Mesendoderm (in vitro differentiated cells): ENCODE data around the gene TBC1D17.
A peak's percentile ranks its signal among the peaks of the same experiment; 100 is the strongest.
"Not testable (repeated sequence)": the region's sequence is repeated elsewhere in the genome, so short reads cannot be mapped to it uniquely, and the experiment has no call there.

ENCODE experiments used
- DNase-seq: peaks from one replicate; pipeline ENCODE4 v3.0.0; 2013
- H2AK5ac ChIP-seq: 2 replicates; pipeline ENCODE4 v1.6.1; 2013; ENCODE audit warnings: low read length, inconsistent platforms
- H2BK120ac ChIP-seq: 2 replicates; pipeline ENCODE4 v1.6.1; 2013; ENCODE audit warnings: low read depth, mild to moderate bottlenecking, low read length, moderate library complexity, mixed read lengths
- H2BK15ac ChIP-seq: replicated peaks from 2 replicates; pipeline ENCODE4 v1.6.1; 2013; ENCODE audit warnings: low read depth, mild to moderate bottlenecking, moderate library complexity
- H2BK5ac ChIP-seq: 2 replicates; pipeline ENCODE4 v1.6.1; 2013; ENCODE audit warnings: low read length, inconsistent platforms
- H3K18ac ChIP-seq: 2 replicates; pipeline ENCODE4 v1.6.1; 2013; ENCODE audit warnings: mild to moderate bottlenecking, low read length, mixed read lengths
- H3K23ac ChIP-seq: one replicate; pipeline ENCODE4 v1.6.1; 2013; ENCODE audit warnings: low read length
- H3K27ac ChIP-seq: 2 replicates; pipeline ENCODE4 v1.5.1; 2013; ENCODE audit warnings: low read depth, mild to moderate bottlenecking, inconsistent platforms, low read length, moderate library complexity
- H3K27me3 ChIP-seq: 2 replicates; pipeline ENCODE4 v1.6.1; 2013; ENCODE audit warnings: low read length, control low read depth, mild to moderate bottlenecking, inconsistent platforms; ENCODE audit not compliant: insufficient read depth, poor library complexity
- H3K36me3 ChIP-seq: 2 replicates; pipeline ENCODE4 v1.6.1; 2013; ENCODE audit warnings: low read length, inconsistent platforms; ENCODE audit not compliant: control insufficient read depth, insufficient read depth
- H3K4ac ChIP-seq: one replicate; pipeline ENCODE4 v1.6.1; 2013; ENCODE audit warnings: low read depth, mild to moderate bottlenecking, low read length, moderate library complexity
- H3K4me1 ChIP-seq: 2 replicates; pipeline ENCODE4 v1.6.1; 2013; ENCODE audit warnings: low read depth, low read length, inconsistent platforms; ENCODE audit not compliant: control insufficient read depth
- H3K4me2 ChIP-seq: 2 replicates; pipeline ENCODE4 v1.6.1; 2013; ENCODE audit warnings: low read length
- H3K4me3 ChIP-seq: 2 replicates; pipeline ENCODE4 v1.5.1; 2013; ENCODE audit warnings: mild to moderate bottlenecking, low read length
- H3K56ac ChIP-seq: one replicate; pipeline ENCODE4 v1.6.1; 2013; ENCODE audit warnings: low read length
- H3K79me1 ChIP-seq: 2 replicates; pipeline ENCODE4 v1.6.1; 2013; ENCODE audit warnings: low read length, inconsistent platforms
- H3K79me2 ChIP-seq: 2 replicates; pipeline ENCODE4 v1.6.1; 2013; ENCODE audit warnings: mild to moderate bottlenecking, low read length; ENCODE audit not compliant: control insufficient read depth, insufficient read depth
- H3K9ac ChIP-seq: 2 replicates; pipeline ENCODE4 v1.6.1; 2013; ENCODE audit warnings: low read length, inconsistent platforms
- H4K5ac ChIP-seq: one replicate; pipeline ENCODE4 v1.6.1; 2013; ENCODE audit warnings: low read length
- H4K8ac ChIP-seq: one replicate; pipeline ENCODE4 v1.6.1; 2013; ENCODE audit warnings: low read depth, mild to moderate bottlenecking, control low read depth, low read length, moderate library complexity
- WGBS: extraction: QIAGEN DNeasy Blood & Tissue Kit; methylation state at CpG from one replicate; pipeline ENCODE4 v1.1.7; 2013; ENCODE audit warnings: low lambda C conversion rate, missing lambda C conversion rate; ENCODE audit not compliant: insufficient coverage; ENCODE audit errors: extremely low coverage; 5-methylcytosine and 5-hydroxymethylcytosine counted together

The TBC1D17 gene

DNA sequence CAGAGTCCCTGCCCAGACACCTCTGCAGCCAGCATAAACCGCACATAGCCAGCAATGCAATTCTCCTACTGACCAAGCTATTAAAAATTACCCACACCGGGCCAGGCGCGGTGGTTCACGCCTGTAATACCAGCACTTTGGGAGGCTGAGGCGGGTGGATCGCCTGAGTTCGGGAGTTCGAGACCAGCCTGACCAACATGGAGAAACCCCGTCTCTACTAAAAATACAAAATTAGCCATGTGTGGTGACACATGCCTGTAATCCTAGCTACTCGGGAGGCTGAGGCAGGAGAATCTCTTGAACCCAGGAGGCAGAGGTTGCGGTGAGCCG lies 47.3 kb downstream of the TBC1D17 start:
- H4K8ac ChIP-seq, DNase-seq, H3K18ac ChIP-seq, H2BK5ac ChIP-seq, H3K4ac ChIP-seq, H2AK5ac ChIP-seq, H3K4me2 ChIP-seq, H2BK120ac ChIP-seq, H3K4me1 ChIP-seq, H2BK15ac ChIP-seq, H3K27me3 ChIP-seq, H3K4me3 ChIP-seq, H3K9ac ChIP-seq, H3K27ac ChIP-seq, H3K23ac ChIP-seq, H3K56ac ChIP-seq, H4K5ac ChIP-seq: not testable (repeated sequence)
- Histone ChIP-seq H3K79me2 (peaks cover 74% of the 10 kb centered on the region), H3K36me3 (peaks cover 21% of the 10 kb centered on the region), H3K79me1 (peaks cover 34% of the 10 kb centered on the region)
- WGBS, result no CpG with 5 or more reads among the region's 13 CpGs

- no peak for DNase-seq
- H3K4me3 ChIP-seq, result no peak overlapping the region
- no peak overlapping the region for H3K56ac ChIP-seq
- H3K36me3 ChIP-seq, result peaks cover 21% of the 10 kb centered on the region
- H3K79me2 ChIP-seq, result peaks cover 72% of the 10 kb centered on the region
- H4K5ac ChIP-seq, result no peak overlapping the region
- no peak overlapping the region for H3K18ac ChIP-seq
- WGBS, result no CpG with 5 or more reads among the region's 5 CpGs
- no peak overlapping the region for H3K23ac ChIP-seq
- no peak overlapping the region for H3K4me2 ChIP-seq
- no peak overlapping the region for H2BK5ac ChIP-seq
- peaks cover 32% of the 10 kb centered on the region for H3K79me1 ChIP-seq
- no peak overlapping the region for H2BK120ac ChIP-seq
- no peak overlapping the region for H2BK15ac ChIP-seq
- H3K4ac ChIP-seq, result no peak overlapping the region
- no peak overlapping the region for H2AK5ac ChIP-seq
- no peaks in the 10 kb centered on the region for H3K27me3 ChIP-seq
- no peak overlapping the region for H3K27ac ChIP-seq
- H4K8ac ChIP-seq, result no peak overlapping the region
- H3K4me1 ChIP-seq, result peaks cover 7% of the 10 kb centered on the region
- no peak overlapping the region for H3K9ac ChIP-seq
Measured at GRCh38 chr19:49925486-49925885, 48.0 kb downstream of the TBC1D17 start.

DNA sequence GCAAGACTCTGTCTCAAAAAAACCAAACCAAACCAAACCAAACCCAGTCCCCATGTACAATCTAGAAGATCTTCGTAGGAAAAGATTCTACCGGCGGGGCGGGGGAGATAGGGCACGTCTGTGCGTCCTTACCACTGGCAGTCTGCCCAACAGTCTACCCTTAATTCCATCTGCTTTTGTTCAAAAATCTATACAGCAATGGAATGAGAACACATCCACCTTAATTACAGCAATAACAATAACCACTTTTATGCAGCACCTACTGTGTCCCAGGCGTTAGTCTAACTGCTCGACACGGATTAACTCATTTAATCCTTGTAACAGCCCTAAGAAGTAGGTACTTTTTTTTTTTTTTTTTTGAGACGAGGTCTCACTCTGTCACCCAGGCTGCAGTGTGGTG lies 49.0 kb downstream of the TBC1D17 start:
- Histone ChIP-seq H2BK5ac (no peak overlapping the region), H3K18ac (no peak overlapping the region), H3K9ac (no peak overlapping the region), H3K4ac (no peak overlapping the region), H3K4me1 (peaks cover 7% of the 10 kb centered on the region), H3K79me2 (peaks cover 66% of the 10 kb centered on the region), H3K56ac (no peak overlapping the region), H4K5ac (no peak overlapping the region), H3K36me3 (peaks cover 21% of the 10 kb centered on the region), H3K4me3 (no peak overlapping the region), H4K8ac (no peak overlapping the region), H3K79me1 (peaks cover 31% of the 10 kb centered on the region), H3K27ac (no peak overlapping the region), H3K4me2 (no peak overlapping the region), H2BK120ac (no peak overlapping the region), H3K23ac (no peak overlapping the region), H3K27me3 (no peaks in the 10 kb centered on the region), H2BK15ac (no peak overlapping the region), H2AK5ac (no peak overlapping the region)
- no peak for DNase-seq
- no CpG with 5 or more reads among the region's 10 CpGs for WGBS

DNA sequence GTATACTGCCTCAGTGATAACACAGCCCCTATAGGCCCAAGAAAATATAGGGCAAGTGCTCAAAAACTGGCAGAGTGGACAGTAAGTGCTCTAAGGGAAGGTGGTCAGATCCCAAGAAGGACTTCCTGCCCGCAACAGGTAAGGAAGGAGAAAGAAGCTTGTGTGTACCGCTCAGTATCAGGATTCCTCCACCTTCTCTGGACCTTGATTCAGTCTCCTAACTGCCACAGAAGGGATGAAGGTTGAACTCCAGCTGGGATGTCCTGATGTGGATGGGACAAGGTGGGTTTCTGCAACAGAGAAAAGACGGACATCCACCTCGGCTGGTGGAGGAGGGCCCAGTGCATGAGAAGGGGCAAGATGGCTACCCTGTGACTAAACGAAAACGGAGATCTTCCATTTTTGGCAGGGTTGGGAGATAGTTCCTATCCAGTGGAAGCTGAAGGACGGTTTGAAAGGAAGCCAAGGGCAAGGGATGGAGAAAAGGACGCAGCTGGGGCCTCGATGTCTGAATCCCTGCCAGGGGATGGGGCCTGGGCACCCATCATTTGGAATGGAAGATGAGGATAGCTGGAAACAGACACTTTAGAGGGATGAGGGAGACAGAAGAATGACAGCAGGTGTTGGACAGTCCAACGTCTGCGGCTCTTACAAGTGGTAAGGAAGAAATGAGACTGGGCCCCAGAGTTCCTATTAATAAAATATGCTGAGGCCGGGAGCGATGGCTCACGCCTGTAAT lies 50.2 kb downstream of the TBC1D17 start:
- H3K4me2 ChIP-seq, result peak overlapping the region; percentile 56
- H3K27me3 ChIP-seq, result no peaks in the 10 kb centered on the region
- peaks cover 21% of the 10 kb centered on the region for H3K36me3 ChIP-seq
- H2BK120ac ChIP-seq, result no peak overlapping the region
- H3K27ac ChIP-seq, result no peak overlapping the region
- H3K79me2 ChIP-seq, result peaks cover 54% of the 10 kb centered on the region
- peak overlapping the region; percentile 45 for H3K23ac ChIP-seq
- peak overlapping the region; percentile 74 for H3K56ac ChIP-seq
- H3K9ac ChIP-seq, result peak overlapping the region; percentile 64
- WGBS, result no CpG with 5 or more reads among the region's 14 CpGs
- no peak overlapping the region for H4K5ac ChIP-seq
- no peak overlapping the region for H3K4me3 ChIP-seq
- H3K18ac ChIP-seq, result no peak overlapping the region
- H2BK15ac ChIP-seq, result no peak overlapping the region
- H3K4me1 ChIP-seq, result peaks cover 7% of the 10 kb centered on the region
- H2BK5ac ChIP-seq, result no peak overlapping the region
- H3K79me1 ChIP-seq, result peaks cover 28% of the 10 kb centered on the region
- no peak overlapping the region for H3K4ac ChIP-seq
- peak overlapping the region; percentile 24 for H2AK5ac ChIP-seq
- H4K8ac ChIP-seq, result no peak overlapping the region
- no peak for DNase-seq

GRCh38 chr19:49929121-49929610 lies 51.7 kb downstream of the TBC1D17 start, which contains the start of the genes ATF5 and NUP62:
Gene ATF5 (plus strand): TSS chr19:49929205. CDS start chr19:49930851, 1,646 bp downstream.
Gene NUP62 (minus strand): TSS chr19:49929504. CDS start chr19:49909807, 19,697 bp downstream.
- WGBS, result no CpG with 5 or more reads among the region's 48 CpGs
- Histone ChIP-seq H3K27me3 (no peaks in the 10 kb centered on the region), H3K4me2 (peak within 1 kb of the TSS; percentile 98)

More at GRCh38 chr19:49929121-49929610, 51.7 kb downstream of the TBC1D17 start, which contains the start of the genes ATF5 and NUP62:
- peak within 1 kb of the TSS; percentile 100 for H3K56ac ChIP-seq
- peak within 1 kb of the TSS; percentile 84 for H3K4me3 ChIP-seq
- H3K23ac ChIP-seq, result peak within 1 kb of the TSS; percentile 98
- no peak within 1 kb of the TSS for H4K8ac ChIP-seq
- H2AK5ac ChIP-seq, result peak within 1 kb of the TSS; percentile 90
- peak within 1 kb of the TSS; percentile 81 for H3K18ac ChIP-seq
- H2BK120ac ChIP-seq, result no peak within 1 kb of the TSS
- H3K36me3 ChIP-seq, result peaks cover 12% of the 10 kb centered on the region
- no peak within 1 kb of the TSS for H2BK15ac ChIP-seq
- no peak within 1 kb of the TSS for H4K5ac ChIP-seq
- peak; percentile 92 for DNase-seq
- H3K79me2 ChIP-seq, result peaks cover 39% of the 10 kb centered on the region
- H3K27ac ChIP-seq, result peak within 1 kb of the TSS; percentile 93
- H3K9ac ChIP-seq, result peak within 1 kb of the TSS; percentile 100
- peak within 1 kb of the TSS; percentile 96 for H3K4ac ChIP-seq
- peaks cover 7% of the 10 kb centered on the region for H3K4me1 ChIP-seq
- peaks cover 18% of the 10 kb centered on the region for H3K79me1 ChIP-seq
- H2BK5ac ChIP-seq, result peak within 1 kb of the TSS; percentile 97
